K562 (cell line): ENCODE data around the gene AIG1. TPM values are rescaled to one million over a fixed set of nuclear protein-coding genes. Genes with fewer than 3 reads are reported as not detected.

Experiments
- ATAC-seq: fragments of 200-7000 bp; cut with Tn5 transposase; 3 replicates; pipeline ENCODE4 v1.9.1; 2020; ENCODE audit warnings: moderate library complexity
- BruUV-seq: library from RNA; stranded (reverse); fragments of 400-500 nt; replicated peaks from 2 replicates; lab custom pipeline; 2021; lab: Mats Ljungman, UMichigan
- CTCF ChIA-PET: fragments of 300-600 bp; formaldehyde crosslinking; extraction: SDS; loops from one replicate; lab custom pipeline; 2021; ENCODE audit warnings: low intra/inter-chr PET ratio; lab: Yijun Ruan, JAX
- POLR2A ChIA-PET: fragments of 300-600, 350-650 bp; sonication (Branson Sonifier 250); formaldehyde crosslinking; extraction: SDS; loops from one replicate; lab custom pipeline; 2021; ENCODE audit warnings: antibody characterized with exemption, inconsistent platforms; lab: Yijun Ruan, JAX
- DNase-seq, 4 experiments: peaks; one replicate each; pipeline versions ENCODE4 v3.0.0 to v3.0.0-alpha.2; 2011 to 2018; ENCODE audit warnings: low spot score in 3 of 4, mixed read lengths in 3 of 4; ENCODE audit errors: extremely low read depth in 1 of 4
- FAIRE-seq: peaks from 2 replicates; lab custom pipeline; 2011; peaks lifted over from hg19 to GRCh38; lab: Jason Lieb, UNC
- H2AFZ ChIP-seq: 2 replicates; pipeline ENCODE4 v1.6.0; 2011; ENCODE audit warnings: low read depth, low read length, control low read depth, inconsistent platforms
- H3K27ac ChIP-seq: fragments of 200-600 bp; 3 replicates; pipeline ENCODE4 v1.8.0; 2011; ENCODE audit warnings: low read depth, mild to moderate bottlenecking, control low read depth, inconsistent platforms, low read length, moderate library complexity, mixed read lengths; ENCODE audit errors: extremely low read depth
- H3K27me3 ChIP-seq, 2 experiments: fragments of 300-600 bp in 1 of 2; 2 replicates in 1 of 2; 3 replicates in 1 of 2; pipeline versions ENCODE4 v1.6.0 to v1.8.0; 2011; ENCODE audit warnings: inconsistent platforms in 2 of 2, low read length in 2 of 2, mild to moderate bottlenecking in 1 of 2, mixed read lengths in 1 of 2, moderate library complexity in 1 of 2; ENCODE audit not compliant: control insufficient read depth in 2 of 2, insufficient read depth in 2 of 2
- H3K36me3 ChIP-seq: fragments of 300-600 bp; 3 replicates; pipeline ENCODE4 v1.8.0; 2011; ENCODE audit warnings: mild to moderate bottlenecking, low read length, inconsistent platforms; ENCODE audit not compliant: control insufficient read depth, insufficient read depth
- H3K4me1 ChIP-seq, 2 experiments: fragments of 200-600 bp in 1 of 2; replicated peaks in 1 of 2; 2 replicates in 1 of 2; 3 replicates in 1 of 2; pipeline versions ENCODE4 v1.5.1 to v1.8.0; 2011; ENCODE audit warnings: inconsistent platforms in 2 of 2, low read length in 2 of 2, mild to moderate bottlenecking in 1 of 2, mixed read lengths in 1 of 2, moderate library complexity in 1 of 2; ENCODE audit not compliant: control insufficient read depth in 2 of 2, insufficient read depth in 2 of 2
- H3K4me2 ChIP-seq: 2 replicates; pipeline ENCODE4 v1.6.1; 2011; ENCODE audit warnings: low read length, control low read depth, inconsistent platforms, mixed read lengths; ENCODE audit not compliant: insufficient read depth
- H3K4me3 ChIP-seq: fragments of 200-600 bp; sonication (generic), shearing (Covaris generic); 2 replicates; pipeline ENCODE4 v1.5.1; 2016; ENCODE audit warnings: control low read depth, inconsistent platforms
- H3K79me2 ChIP-seq: fragments of 200-600 bp; 3 replicates; pipeline ENCODE4 v1.8.0; 2011; ENCODE audit warnings: low read length, inconsistent platforms; ENCODE audit not compliant: control insufficient read depth, insufficient read depth
- H3K9ac ChIP-seq, 2 experiments: 2 replicates each; pipeline versions ENCODE4 v1.6.0 to v1.6.1; 2011; ENCODE audit warnings: low read depth in 2 of 2, low read length in 2 of 2, control low read depth in 1 of 2, inconsistent platforms in 1 of 2, mild to moderate bottlenecking in 1 of 2, mixed read lengths in 1 of 2; ENCODE audit not compliant: insufficient read depth in 1 of 2
- H3K9me1 ChIP-seq: one replicate; pipeline ENCODE4 v1.6.0; 2011; ENCODE audit warnings: inconsistent platforms, mild to moderate bottlenecking, low read length, moderate library complexity; ENCODE audit not compliant: control insufficient read depth, insufficient read depth
- H3K9me3 ChIP-seq: replicated peaks from 2 replicates; pipeline ENCODE4 v1.5.1; 2011; ENCODE audit warnings: low read depth, low read length, inconsistent platforms; ENCODE audit not compliant: control insufficient read depth, insufficient read depth
- H4K20me1 ChIP-seq: replicated peaks from 2 replicates; pipeline ENCODE4 v1.6.1; 2011; ENCODE audit warnings: low read length, inconsistent platforms, mixed read lengths; ENCODE audit not compliant: control insufficient read depth, insufficient read depth
- CHCHD3 ChIP-seq: fragments of 250-450 bp; sonication (Bioruptor Pico); IDR thresholded peaks from 2 replicates; pipeline ENCODE4 v2.1.2; 2022; ENCODE audit warnings: mild to moderate bottlenecking
- FOXM1 ChIP-seq, 2 experiments: fragments of 450-650 bp in 1 of 2; sonication (generic) in 1 of 2; formaldehyde crosslinking in 1 of 2; IDR thresholded peaks; 2 replicates each; pipeline versions ENCODE4 v1.6.1 to v1.9.0; 2017 to 2022; ENCODE audit warnings: low read depth in 2 of 2, mild to moderate bottlenecking in 2 of 2, missing genetic modification reagents in 1 of 2, moderate library complexity in 1 of 2
- GTF2F1 ChIP-seq: IDR thresholded peaks from 2 replicates; pipeline ENCODE4 v1.6.1; 2011; ENCODE audit warnings: low read depth, low read length, improper control_type of control experiment
- MYNN ChIP-seq, 2 experiments: sonication (generic); formaldehyde crosslinking in 1 of 2; IDR thresholded peaks; 2 replicates each; pipeline versions ENCODE4 v1.5.0 to v1.6.1; 2016 to 2020; ENCODE audit warnings: antibody characterized with exemption in 1 of 2, missing genetic modification reagents in 1 of 2
- PML ChIP-seq: IDR thresholded peaks from 2 replicates; pipeline ENCODE4 v1.6.1; 2012; ENCODE audit warnings: low read length, inconsistent platforms
- RFX7 ChIP-seq: fragments of 250-450 bp; sonication (Bioruptor Pico); IDR thresholded peaks from 2 replicates; pipeline ENCODE4 v1.5.1; 2021; ENCODE audit warnings: mild to moderate bottlenecking
- SAFB ChIP-seq: fragments of 200-400 bp; formaldehyde crosslinking; IDR thresholded peaks from 2 replicates; pipeline ENCODE4 v1.6.1; 2017; ENCODE audit warnings: low read depth, low read length, borderline replicate concordance
- SAP30 ChIP-seq: fragments of 200-600 bp; sonication (generic); IDR thresholded peaks from 2 replicates; pipeline ENCODE4 v1.6.1; 2012; ENCODE audit warnings: borderline replicate concordance, low read depth, mild to moderate bottlenecking, moderate library complexity, low read length, control low read depth, inconsistent platforms; ENCODE audit not compliant: insufficient read depth, poor library complexity, severe bottlenecking
- SMC3 ChIP-seq: conservative IDR thresholded peaks from 2 replicates; pipeline ENCODE4 v1.6.1; 2011; ENCODE audit warnings: low read depth, low read length, improper control_type of control experiment; ENCODE audit not compliant: insufficient read depth
- ZC3H4 ChIP-seq: sonication (generic); formaldehyde crosslinking; IDR thresholded peaks from 2 replicates; pipeline ENCODE4 v1.9.0; 2021; ENCODE audit warnings: missing genetic modification reagents, borderline replicate concordance
- ZNF24 ChIP-seq: fragments of 450-650 bp; IDR thresholded peaks from 2 replicates; pipeline ENCODE4 v1.6.1; 2016
- WGBS: fragments of 100-300 bp; shearing (Covaris generic); methylation state at CpG from one replicate; pipeline ENCODE4 v1.1.6; 2016; ENCODE audit warnings: low coverage, mixed read lengths; ENCODE audit not compliant: insufficient coverage; ENCODE audit errors: missing lambda C conversion rate; 5-methylcytosine and 5-hydroxymethylcytosine counted together
- in situ Hi-C: fragments of 300-500 bp; cut with MboI; formaldehyde crosslinking; loops from 4 replicates; pipeline ENCODE4 v1.15.0; 2018; ENCODE audit warnings: inconsistent platforms, mixed read lengths
- intact Hi-C: fragments of 100-400 bp; cut with micrococcal nuclease; formaldehyde crosslinking; loops from 2 replicates; pipeline ENCODE4 v1.14.2; 2022
- polyA plus RNA-seq, 8 experiments: library from polyadenylated mRNA; depleted of rRNA in 4 of 8; stranded (reverse) in 5 of 8; unstranded in 3 of 8; fragments of >200 nt; fragmentation: Nextera tagmentation in 2 of 8; fragmentation: Illumina TruSeq in 1 of 8; extraction: Ambion mirVana in 2 of 8; extraction: Trizol in 1 of 8; gene quantifications; 2 replicates each; pipeline versions ENCODE4 v1.2.1 to v1.2.3, GENCODE V29; 2011 to 2014; ENCODE audit warnings: inconsistent platforms in 1 of 8, missing spikeins in 1 of 8
- total RNA-seq, 7 experiments: library from RNA; depleted of rRNA in 6 of 7; stranded (reverse); fragments of >200 nt in 6 of 7; fragmentation: Illumina TruSeq in 2 of 7; extraction: Trizol in 2 of 7; gene quantifications; 2 replicates each; pipeline versions ENCODE4 v1.2.1 to v1.2.3, GENCODE V29; 2011 to 2021; ENCODE audit warnings: low replicate concordance in 1 of 7
- TF ChIP-seq, protein P1 (sequence below), 3 experiments: IDR thresholded peaks in 2 of 3; conservative IDR thresholded peaks in 1 of 3; 2 replicates each; pipeline ENCODE4 v1.5.1; 2011 to 2012; ENCODE audit warnings: low read length in 3 of 3, mild to moderate bottlenecking in 3 of 3, control low read depth in 2 of 3, improper control_type of control experiment in 1 of 3, inconsistent platforms in 1 of 3, low read depth in 1 of 3, mixed read lengths in 1 of 3, moderate library complexity in 1 of 3; ENCODE audit not compliant: insufficient read depth in 2 of 3
- TF ChIP-seq, protein P2 (sequence below): fragments of 450-650 bp; IDR thresholded peaks from 2 replicates; pipeline ENCODE4 v1.6.1; 2016

Gene AIG1
- total and polyA plus RNA-seq, 9 of the 15 experiments (the other 6 are each of a cell fraction or from before 2014, with no cell fraction given) = 74.8 to 333 (median 127) TPM

DNA sequence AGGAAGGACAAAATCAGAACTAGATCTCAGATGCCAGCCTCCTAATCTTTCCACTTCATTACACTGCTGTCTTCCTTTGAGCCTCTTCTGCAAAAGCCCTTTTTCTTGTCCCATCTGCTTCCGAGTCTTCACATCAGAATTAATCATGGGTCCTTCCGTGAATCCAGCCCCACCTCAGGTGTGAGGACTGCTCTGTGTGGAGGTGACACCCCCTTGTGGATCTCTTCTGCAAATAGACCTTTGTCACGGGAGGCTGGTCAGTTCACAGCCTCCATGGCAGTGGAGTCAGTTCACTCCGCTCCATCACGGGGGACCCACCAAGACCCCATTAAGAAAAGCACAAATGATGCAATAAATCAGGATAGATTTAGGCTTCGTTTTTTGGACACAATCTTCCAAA lies 218.7 kb downstream of the AIG1 start (continued):
- TF ChIP-seq, protein P1, sequence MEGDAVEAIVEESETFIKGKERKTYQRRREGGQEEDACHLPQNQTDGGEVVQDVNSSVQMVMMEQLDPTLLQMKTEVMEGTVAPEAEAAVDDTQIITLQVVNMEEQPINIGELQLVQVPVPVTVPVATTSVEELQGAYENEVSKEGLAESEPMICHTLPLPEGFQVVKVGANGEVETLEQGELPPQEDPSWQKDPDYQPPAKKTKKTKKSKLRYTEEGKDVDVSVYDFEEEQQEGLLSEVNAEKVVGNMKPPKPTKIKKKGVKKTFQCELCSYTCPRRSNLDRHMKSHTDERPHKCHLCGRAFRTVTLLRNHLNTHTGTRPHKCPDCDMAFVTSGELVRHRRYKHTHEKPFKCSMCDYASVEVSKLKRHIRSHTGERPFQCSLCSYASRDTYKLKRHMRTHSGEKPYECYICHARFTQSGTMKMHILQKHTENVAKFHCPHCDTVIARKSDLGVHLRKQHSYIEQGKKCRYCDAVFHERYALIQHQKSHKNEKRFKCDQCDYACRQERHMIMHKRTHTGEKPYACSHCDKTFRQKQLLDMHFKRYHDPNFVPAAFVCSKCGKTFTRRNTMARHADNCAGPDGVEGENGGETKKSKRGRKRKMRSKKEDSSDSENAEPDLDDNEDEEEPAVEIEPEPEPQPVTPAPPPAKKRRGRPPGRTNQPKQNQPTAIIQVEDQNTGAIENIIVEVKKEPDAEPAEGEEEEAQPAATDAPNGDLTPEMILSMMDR (IDR thresholded peaks at IDR 0.05 in 2 of 3, conservative IDR thresholded peaks at IDR 0.05 in 1 of 3; ENCODE audit: insufficient read depth in 2 of 3, low read depth in 1 of 3, low read length in 3 of 3) = peak; percentile 69 to 80 (median 70)
- TF ChIP-seq SMC3 = peak; percentile 67
- TF ChIP-seq CHCHD3 (CRISPR knock-in tag) = no peak
- no peak for TF ChIP-seq SAP30

DNA sequence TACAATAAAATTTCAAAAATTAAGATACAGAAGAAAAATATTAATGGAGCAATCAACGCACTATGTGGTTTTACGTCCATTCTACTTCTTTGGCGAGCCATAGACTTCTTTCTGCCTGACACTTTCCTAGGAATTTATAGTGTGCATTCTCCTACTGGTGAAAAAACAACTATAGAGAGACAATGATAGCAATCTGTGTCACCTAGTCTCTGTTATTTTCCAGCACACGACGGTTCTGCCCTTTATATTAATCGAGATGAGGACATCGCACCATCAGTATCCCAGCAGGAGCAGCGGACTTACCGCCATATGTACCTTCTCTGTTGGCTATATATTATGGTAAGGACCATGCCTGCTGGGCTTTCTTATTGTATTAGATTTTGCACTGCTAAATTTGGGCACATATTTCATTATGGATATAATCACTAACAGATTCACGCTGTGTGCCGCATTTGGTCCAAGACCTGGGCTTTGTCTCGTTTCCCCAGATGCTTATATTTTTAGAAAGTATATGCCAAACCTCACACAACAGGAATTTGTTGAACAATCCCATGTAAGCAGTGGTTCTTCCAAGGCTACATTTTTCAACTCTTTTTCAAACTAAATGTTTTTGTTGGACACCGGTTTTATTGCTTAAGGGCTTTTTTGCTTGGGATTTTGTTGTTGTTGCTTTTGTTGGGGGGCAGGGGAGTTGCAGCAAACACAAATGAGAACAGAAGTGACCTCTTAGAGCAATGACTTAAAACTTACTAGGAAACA lies 223.4 kb downstream of the AIG1 start:
- in situ Hi-C loops = loop anchor here (25.0 kb wide), 1 partner anchor 597 kb away; no protein-coding TSS in a partner anchor
- H3K9me3 ChIP-seq = no peaks in the 10 kb centered on the region
- FAIRE-seq (no peak), DNase-seq (no peak)
- intact Hi-C loops = no loop called here
- H3K9ac ChIP-seq = no peak overlapping the region
- CTCF ChIA-PET = no interaction called here
- H3K27me3 ChIP-seq = no peaks in the 10 kb centered on the region
- TF ChIP-seq MYNN (IDR thresholded peaks at IDR 0.05) (no peak), MYNN (CRISPR knock-in tag; IDR thresholded peaks at IDR 0.05) (no peak), SAFB (no peak), ZNF24 (no peak), ZC3H4 (CRISPR knock-in tag) (no peak), PML (no peak), GTF2F1 (no peak), FOXM1 (IDR thresholded peaks at IDR 0.05; ENCODE audit: low read depth) (no peak), FOXM1 (CRISPR knock-in tag; IDR thresholded peaks at IDR 0.05; ENCODE audit: low read depth) (no peak), RFX7 (CRISPR knock-in tag) (no peak)
- TF ChIP-seq, protein P2, sequence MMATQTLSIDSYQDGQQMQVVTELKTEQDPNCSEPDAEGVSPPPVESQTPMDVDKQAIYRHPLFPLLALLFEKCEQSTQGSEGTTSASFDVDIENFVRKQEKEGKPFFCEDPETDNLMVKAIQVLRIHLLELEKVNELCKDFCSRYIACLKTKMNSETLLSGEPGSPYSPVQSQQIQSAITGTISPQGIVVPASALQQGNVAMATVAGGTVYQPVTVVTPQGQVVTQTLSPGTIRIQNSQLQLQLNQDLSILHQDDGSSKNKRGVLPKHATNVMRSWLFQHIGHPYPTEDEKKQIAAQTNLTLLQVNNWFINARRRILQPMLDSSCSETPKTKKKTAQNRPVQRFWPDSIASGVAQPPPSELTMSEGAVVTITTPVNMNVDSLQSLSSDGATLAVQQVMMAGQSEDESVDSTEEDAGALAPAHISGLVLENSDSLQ = no peak
- TF ChIP-seq, all 486 proteins: peak for 0
- H3K79me2 ChIP-seq = no peaks in the 10 kb centered on the region
- POLR2A ChIA-PET = no interaction called here
- no peak for ATAC-seq
- no peaks in the 10 kb centered on the region for H4K20me1 ChIP-seq
- no peaks in the 10 kb centered on the region for H3K9me1 ChIP-seq
- H3K36me3 ChIP-seq = peaks cover 14% of the 10 kb centered on the region; the same call in 2 of the 3 replicates
- no TSS peak for BruUV-seq
- no peak overlapping the region for H3K4me2 ChIP-seq
- H3K4me3 ChIP-seq = no peak overlapping the region
- H3K27ac ChIP-seq = no peak overlapping the region
- 73% methylated on average over 13 of the region's 13 CpGs for WGBS
- no peak overlapping the region for H2AFZ ChIP-seq
- H3K4me1 ChIP-seq = no peaks in the 10 kb centered on the region
